OCI-LY1 (cell line): ENCODE results near the gene IFNA16.
"Not testable (repeated sequence)": the region's sequence is repeated elsewhere in the genome, so short reads cannot be mapped to it uniquely, and the experiment has no call there.

Experiments
- H2AFZ ChIP-seq: fragments of 200-600 bp; sonication (generic), shearing (Covaris generic); 2 replicates; pipeline ENCODE4 v1.6.0; 2014; ENCODE audit warnings: antibody characterized with exemption, mild to moderate bottlenecking, low read length
- H3F3A ChIP-seq: fragments of 200-600 bp; sonication (generic), shearing (Covaris generic); 2 replicates; pipeline ENCODE4 v1.6.0; 2014; ENCODE audit warnings: mild to moderate bottlenecking, antibody characterized with exemption, low read length, moderate library complexity; ENCODE audit not compliant: insufficient read depth
- H3K27ac ChIP-seq: fragments of 200-600 bp; sonication (generic); 2 replicates; pipeline ENCODE4 v1.5.1; 2014; ENCODE audit warnings: low read length, mixed run types, mild to moderate bottlenecking, low read depth; ENCODE audit not compliant: poor library complexity, severe bottlenecking
- H3K27me3 ChIP-seq: fragments of 200-600 bp; sonication (generic); 2 replicates; pipeline ENCODE4 v1.6.0; 2014; ENCODE audit warnings: antibody characterized with exemption, mild to moderate bottlenecking, low read length, moderate library complexity; ENCODE audit not compliant: insufficient read depth
- H3K36me3 ChIP-seq: fragments of 200-600 bp; sonication (generic); 2 replicates; pipeline ENCODE4 v1.6.1; 2014; ENCODE audit warnings: mild to moderate bottlenecking, antibody characterized with exemption, low read length, moderate library complexity, mixed read lengths; ENCODE audit not compliant: insufficient read depth
- H3K4me1 ChIP-seq: fragments of 200-600 bp; sonication (generic); 2 replicates; pipeline ENCODE4 v1.5.1; 2014; ENCODE audit warnings: mild to moderate bottlenecking, low read length, moderate library complexity; ENCODE audit not compliant: insufficient read depth, severe bottlenecking
- H3K4me2 ChIP-seq: fragments of 200-600 bp; sonication (generic), shearing (Covaris generic); 2 replicates; pipeline ENCODE4 v1.6.1; 2014; ENCODE audit warnings: low read length
- H3K4me3 ChIP-seq: fragments of 200-600 bp; sonication (generic); 2 replicates; pipeline ENCODE4 v1.5.1; 2014; ENCODE audit warnings: low read length, low read depth, mild to moderate bottlenecking, mixed read lengths; ENCODE audit not compliant: poor library complexity, severe bottlenecking
- H3K79me2 ChIP-seq: fragments of 200-600 bp; shearing (Covaris generic); 2 replicates; pipeline ENCODE4 v1.6.1; 2016; ENCODE audit warnings: mixed run types, low read length, mixed read lengths; ENCODE audit not compliant: insufficient read depth
- H3K9ac ChIP-seq: fragments of 200-600 bp; sonication (generic), shearing (Covaris generic); 2 replicates; pipeline ENCODE4 v1.6.1; 2014; ENCODE audit warnings: mild to moderate bottlenecking, low read length, mixed read lengths
- H3K9me2 ChIP-seq: fragments of 200-600 bp; sonication (generic), shearing (Covaris generic); 2 replicates; pipeline ENCODE4 v1.6.1; 2014; ENCODE audit warnings: low read depth, mild to moderate bottlenecking, low read length, mixed read lengths
- H3K9me3 ChIP-seq: fragments of 200-600 bp; shearing (Covaris generic); 2 replicates; pipeline ENCODE4 v1.6.1; 2014; ENCODE audit warnings: low read length, mixed read lengths
- H4K20me1 ChIP-seq: fragments of 200-600 bp; sonication (generic), shearing (Covaris generic); 2 replicates; pipeline ENCODE4 v1.6.0; 2016; ENCODE audit warnings: mild to moderate bottlenecking, low read length; ENCODE audit not compliant: insufficient read depth
- CTCF ChIP-seq: fragments of 200-600 bp; sonication (generic), shearing (Covaris generic); IDR thresholded peaks from 2 replicates; pipeline ENCODE4 v1.5.1; 2017; ENCODE audit warnings: mild to moderate bottlenecking, antibody characterized with exemption, low read length, moderate library complexity, mixed read lengths
- EZH2 ChIP-seq: fragments of 200-600 bp; sonication (generic), shearing (Covaris generic); IDR thresholded peaks from 2 replicates; pipeline ENCODE4 v1.8.0; 2017; ENCODE audit warnings: borderline replicate concordance, mixed run types, mild to moderate bottlenecking, antibody characterized with exemption, low read length, moderate library complexity, mixed read lengths

IFNA16 gene

GRCh38 chr9:21171351-21171750 is 45.8 kb downstream of the IFNA16 start:
- H3K9me2 ChIP-seq = no peaks in the 10 kb centered on the region
- H3K4me3 ChIP-seq = no peak overlapping the region
- no peak overlapping the region for H2AFZ ChIP-seq
- no peaks in the 10 kb centered on the region for H3F3A ChIP-seq
- no peak overlapping the region for H3K27ac ChIP-seq
- H3K9ac ChIP-seq = no peak overlapping the region
- H3K27me3 ChIP-seq = no peaks in the 10 kb centered on the region
- no peaks in the 10 kb centered on the region for H3K79me2 ChIP-seq
- no peak overlapping the region for H3K4me2 ChIP-seq
- H4K20me1 ChIP-seq = no peaks in the 10 kb centered on the region
- TF ChIP-seq EZH2 (no peak), CTCF (no peak)
- H3K36me3 ChIP-seq = no peaks in the 10 kb centered on the region
- no peaks in the 10 kb centered on the region for H3K4me1 ChIP-seq
- H3K9me3 ChIP-seq = no peaks in the 10 kb centered on the region

- not testable (repeated sequence) for H3F3A ChIP-seq, H3K9ac ChIP-seq, H2AFZ ChIP-seq, H3K4me3 ChIP-seq, H3K9me3 ChIP-seq, H3K36me3 ChIP-seq, H3K27ac ChIP-seq, H3K27me3 ChIP-seq, H4K20me1 ChIP-seq, H3K79me2 ChIP-seq, H3K4me2 ChIP-seq, H3K4me1 ChIP-seq, H3K9me2 ChIP-seq
Observed at GRCh38 chr9:21166560-21166959, 50.6 kb downstream of the IFNA16 start, which contains the start of gene IFNA21. IFNA21 (minus strand) TSS chr9:21166660; CDS start chr9:21166612, 48 bp downstream.
